Measurements from ENCODE around the gene LIMA1.
"Not testable (repeated sequence)": the region's sequence is repeated elsewhere in the genome, so short reads cannot be mapped to it uniquely, and the experiment has no call there.

The LIMA1 gene

DNA sequence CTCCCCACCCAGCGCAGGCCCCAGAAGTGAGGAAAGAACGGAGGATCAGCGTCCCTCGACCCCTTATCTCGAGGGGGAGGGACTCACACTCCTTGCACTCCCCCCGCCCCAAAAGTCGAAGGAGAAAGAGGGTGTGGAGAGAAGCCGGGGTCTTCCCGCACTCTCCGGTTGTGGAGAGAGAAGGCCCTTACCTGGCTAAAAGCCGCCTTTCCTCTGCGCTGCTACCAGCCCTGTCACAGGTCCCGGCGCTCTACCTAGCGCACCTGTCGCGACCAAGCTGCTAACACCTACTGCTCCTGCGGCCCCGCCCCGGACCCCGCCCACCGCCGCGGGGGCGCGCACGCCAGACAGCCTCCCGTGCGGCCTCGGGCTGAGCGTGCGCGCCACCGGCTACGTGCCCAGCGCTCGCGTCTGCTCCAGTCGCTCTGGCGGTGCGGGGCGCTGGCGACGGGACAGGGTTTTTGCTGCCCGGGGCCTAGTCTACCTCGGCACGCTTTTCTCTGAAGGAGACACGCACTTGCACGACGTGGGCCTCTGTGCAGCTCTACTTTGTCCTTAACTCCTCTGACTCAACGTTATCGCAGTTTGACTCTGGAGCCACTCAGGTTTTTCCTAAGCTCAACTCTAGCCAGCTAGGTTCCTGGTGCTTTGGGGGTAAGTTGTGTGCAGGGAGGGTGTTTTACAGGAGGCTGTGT is at the start of gene LIMA1:
Gene LIMA1 (minus strand): TSS at position 292 of the 695 bp plus-strand sequence. CDS start 34,769 bp downstream, outside the sequence.
- peak; percentile 97 for DNase-seq

DNA sequence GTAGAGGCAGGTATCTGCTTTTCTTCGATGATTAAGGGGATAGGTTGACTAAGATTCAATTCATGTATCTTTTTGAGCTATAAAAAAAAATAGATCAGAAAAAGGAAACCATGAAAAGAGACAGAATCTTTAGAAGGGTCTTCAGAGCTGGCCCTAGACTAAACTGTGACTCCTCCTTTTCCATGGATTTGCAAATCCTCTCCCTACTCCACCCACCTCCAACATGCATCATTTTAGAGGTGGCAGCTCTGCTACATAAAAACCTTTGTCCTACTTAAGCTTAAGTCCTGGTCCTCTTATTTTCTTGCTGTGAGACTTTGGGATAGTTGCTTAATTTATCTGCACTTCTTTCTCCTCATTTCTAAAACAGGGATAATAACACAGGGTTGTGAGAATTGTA is 48.4 kb upstream of the LIMA1 start:
- DNase-seq, result no peak

DNA sequence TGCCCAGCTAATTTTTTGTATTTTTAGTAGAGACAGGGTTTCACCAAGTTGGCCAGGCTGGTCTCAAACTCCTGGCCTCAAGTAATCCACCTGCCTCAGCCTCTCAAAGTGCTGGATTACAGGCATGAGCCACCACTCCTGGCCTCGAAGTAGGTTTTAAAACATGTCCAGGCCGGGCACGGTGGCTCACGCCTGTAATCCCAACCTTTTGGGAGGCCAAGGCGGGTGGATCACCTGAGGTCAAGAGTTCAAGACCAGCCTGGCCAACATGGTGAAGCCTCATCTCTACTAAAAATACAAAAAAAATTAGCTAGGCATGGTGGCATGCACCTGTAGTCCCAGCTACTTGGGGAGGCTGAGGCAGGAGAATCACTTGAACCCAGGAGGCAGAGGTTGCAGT is 45.3 kb upstream of the LIMA1 start:
- DNase-seq, result not testable (repeated sequence)

DNA sequence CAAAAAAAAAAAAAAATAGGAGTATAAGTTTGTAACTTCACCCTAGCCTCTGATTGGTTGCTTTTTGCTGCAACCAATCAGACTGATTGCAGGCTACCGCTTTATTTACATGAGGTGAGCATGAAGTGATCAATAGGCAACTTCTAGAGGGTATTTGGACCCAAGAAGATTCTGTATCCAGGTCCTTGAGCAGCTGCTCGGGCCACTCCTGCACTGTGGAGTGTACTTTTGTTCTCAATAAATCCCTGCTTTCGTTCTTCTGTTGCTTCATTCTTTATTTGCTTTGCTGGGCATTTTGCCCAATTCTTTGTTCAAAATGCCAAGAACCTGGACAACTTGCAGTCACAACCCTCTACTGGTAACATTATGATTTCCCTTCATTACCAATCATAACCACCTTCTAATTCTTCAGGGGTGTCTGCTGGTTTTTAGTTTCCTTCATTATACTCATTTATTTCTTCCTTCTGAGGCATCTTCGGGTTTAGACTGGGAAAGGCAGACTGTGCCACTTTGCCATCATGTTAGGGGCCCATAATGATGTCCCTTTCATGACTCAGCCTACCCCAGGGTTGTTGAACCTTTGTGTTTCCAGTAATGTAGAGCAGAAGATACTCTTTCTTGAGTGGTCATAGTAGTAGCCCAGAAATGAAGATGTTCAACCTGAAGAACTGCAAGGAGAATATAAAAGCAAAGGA is 43.4 kb upstream of the LIMA1 start:
- no peak for DNase-seq

DNA sequence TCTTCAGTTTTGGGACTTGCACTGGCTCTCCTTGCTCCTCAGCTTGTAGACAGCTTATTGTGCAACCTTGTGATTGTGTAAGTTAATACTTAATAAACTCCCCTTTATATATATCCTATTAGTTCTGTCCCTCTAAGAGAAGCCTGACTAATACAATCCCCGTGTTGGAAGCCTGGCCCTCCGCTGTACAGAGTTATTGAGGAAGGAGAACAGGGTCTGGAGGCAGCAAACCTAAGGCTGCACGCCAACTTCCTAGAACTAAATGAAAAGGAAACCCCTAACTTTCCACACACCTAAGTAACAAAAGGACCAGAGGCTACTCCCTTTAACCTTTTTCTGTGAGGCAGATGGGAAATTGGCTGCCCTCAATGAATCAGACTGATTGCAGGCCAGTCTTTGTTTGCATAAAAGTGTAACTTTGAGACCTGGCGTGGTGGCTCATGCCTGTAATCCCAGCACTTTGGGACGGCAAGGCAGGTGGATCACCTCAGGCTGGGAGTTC is 42.6 kb upstream of the LIMA1 start:
- no peak for DNase-seq

DNA sequence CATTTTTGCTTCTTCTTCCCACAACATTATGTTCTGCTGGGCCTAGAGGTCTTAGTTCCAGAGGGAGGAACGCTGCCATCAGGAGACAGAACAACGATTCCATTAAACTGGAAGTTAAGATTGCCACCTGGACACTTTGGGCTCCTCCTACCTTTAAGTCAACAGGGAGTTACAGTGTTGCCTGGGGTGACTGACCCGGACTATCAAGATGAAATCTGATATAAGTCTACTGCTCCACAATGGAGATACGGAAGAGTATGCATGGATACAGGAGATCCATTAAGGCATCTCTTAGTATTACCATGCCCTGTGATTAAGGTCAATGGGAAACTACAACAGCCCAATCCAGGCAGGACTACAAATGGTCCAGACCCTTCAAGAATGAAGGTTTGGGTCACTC is 41.5 kb upstream of the LIMA1 start:
- DNase-seq, result not testable (repeated sequence)

DNA sequence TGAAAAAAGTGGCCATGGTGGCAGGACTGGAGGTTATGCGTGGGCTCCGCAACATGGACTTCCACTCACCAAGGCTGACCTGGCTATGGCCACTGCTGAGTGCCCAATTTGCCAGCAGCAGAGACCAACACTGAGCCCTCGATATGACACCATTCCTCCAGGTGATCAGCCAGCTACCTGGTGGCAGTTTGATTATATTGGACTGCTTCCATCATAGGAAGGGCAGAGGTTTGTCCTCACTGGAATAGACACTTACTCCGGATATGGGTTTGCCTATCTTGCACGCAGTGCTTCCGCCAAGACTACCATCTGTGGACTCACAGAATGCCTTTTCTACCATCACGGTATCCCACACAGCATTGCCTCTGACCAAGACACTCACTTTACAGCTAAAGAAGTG is 40.8 kb upstream of the LIMA1 start:
- not testable (repeated sequence) for DNase-seq

DNA sequence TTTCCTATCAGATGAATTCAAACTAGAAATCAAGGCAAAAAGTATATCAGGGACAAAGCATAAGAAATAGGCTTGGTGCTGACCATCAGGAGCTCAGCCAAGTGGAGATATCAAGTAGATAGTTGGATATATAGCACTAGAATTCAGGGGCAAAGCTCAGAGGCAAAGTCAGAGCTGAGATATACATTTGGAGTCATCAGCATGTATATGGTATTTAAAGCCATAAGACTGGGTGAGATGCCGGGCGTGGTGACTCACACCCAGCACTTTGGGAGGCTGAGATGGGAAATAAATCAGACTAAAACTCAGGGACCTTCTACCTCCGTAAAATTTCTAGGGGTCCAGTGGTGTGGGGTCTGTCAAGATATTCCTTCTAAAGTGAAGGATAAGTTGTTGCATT is 38.9 kb upstream of the LIMA1 start:
- no peak for DNase-seq

DNA sequence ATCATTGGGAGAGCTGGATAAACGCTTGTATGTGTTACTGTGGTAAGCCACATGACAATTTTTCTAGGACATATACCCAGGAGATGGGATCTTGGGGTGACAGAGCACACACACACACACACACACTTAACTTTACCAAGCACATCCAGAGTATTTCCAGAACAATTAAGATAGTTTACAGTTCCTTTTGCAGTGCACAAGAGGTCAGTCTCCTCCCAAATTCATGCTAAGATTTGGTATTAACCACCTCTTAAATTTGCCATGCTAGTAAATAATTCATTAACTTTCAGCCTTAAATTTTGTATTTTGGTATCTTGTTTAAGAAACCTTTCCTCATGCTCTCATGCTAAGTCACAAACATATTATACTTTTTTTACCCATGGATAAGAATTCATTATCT is 33.9 kb upstream of the LIMA1 start:
- DNase-seq, result no peak

DNA sequence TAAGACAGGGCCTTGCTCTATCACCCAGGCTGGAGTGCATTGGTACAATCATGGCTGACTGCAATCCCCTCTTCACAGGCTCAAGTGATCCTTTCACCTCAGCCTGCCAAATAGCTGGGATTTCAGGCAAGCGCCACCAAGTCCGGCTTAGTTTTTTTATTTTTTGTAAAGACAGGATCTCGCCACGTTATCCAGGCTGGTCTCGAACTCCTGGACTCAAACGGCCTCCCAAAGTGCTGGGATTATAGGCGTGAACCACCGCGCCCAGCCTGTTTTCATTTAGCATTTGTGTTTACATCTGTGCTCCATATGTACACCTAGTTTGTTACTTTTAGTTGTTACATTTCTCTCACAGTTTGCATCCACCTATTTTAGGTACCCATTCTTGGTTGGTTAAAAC is 32.5 kb upstream of the LIMA1 start:
- DNase-seq, result no peak

DNA sequence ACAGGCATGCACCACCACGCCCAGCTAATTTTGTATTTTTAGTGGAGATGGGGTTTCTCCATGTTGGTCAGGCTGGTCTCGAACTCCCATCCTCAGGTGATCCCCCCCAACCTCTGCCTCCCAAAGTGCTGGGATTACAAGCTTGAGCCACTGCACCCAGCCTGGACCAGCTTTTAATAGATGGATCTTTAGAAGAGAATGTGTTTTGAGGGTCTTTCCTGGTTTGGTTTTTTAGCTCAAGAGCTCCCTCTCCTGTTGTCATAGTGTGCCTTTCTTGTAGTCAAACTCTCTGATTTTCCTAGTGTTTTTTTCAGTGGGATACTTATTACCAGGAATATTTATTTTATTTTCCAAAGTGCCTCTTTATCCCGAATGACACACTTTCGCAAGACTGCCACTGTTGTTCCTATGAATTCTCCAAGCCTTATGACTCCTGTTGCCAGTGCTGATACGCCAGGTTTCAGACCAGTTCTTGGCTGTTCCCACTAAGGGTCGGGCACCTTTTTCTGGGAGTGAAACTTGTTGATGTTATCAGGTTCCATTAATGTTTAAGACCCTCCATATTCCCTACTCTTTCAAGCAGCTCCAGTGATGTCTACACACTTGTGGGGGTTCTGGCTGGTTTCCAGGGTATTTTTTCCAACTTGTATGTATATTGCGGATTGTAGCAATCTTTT is 31.5 kb upstream of the LIMA1 start:
- no peak for DNase-seq

DNA sequence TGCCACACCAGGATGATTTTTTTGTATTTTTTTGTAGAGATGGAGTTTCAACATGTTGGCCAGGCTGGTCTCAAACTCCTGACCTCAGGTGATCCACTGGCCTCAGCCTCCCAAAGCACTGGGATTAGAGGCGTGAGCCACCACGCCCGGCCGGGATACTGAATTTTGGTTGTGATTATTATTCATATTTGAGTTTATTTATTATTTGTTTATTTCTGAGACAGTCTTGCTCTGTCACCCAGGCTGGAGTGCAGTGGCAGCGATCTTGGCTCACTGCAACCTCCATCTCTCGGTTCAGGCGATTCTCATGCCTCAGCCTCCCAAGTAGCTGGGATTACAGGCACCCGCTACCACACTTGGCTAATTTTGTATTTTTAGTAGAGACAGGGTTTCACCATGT is 30.7 kb upstream of the LIMA1 start:
- not testable (repeated sequence) for DNase-seq

DNA sequence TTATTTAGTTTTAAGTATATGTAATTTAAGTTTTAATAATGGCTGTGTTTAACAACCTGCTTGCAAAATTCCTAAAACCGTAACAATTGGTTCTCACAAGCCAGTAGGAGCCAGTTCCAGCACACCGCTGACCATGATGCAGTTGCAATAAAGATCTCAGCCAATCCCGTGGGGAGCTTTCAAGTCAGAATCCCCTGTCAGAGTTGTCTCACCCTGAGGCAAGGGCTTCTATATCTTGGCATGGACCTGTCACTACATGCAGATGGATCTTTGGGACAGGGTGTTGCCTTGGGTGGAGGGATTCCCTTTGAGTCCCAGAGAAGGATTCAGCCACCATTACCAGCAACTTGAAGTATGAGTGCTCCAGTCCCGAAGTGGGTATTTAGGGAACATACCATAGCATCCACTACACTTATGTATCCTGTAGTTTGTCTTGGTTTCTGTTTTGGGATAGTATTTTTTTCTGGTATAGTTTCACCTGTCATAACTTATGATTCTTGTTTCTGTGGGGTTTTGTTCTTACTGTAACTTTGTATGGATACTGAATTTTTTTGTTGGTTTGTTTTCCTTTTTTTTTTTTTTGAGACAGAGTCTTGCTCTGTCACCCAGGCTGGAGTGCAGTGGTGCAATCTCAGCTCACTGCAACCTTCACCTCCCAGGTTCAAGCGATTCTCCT is 30.1 kb upstream of the LIMA1 start:
- no peak for DNase-seq

DNA sequence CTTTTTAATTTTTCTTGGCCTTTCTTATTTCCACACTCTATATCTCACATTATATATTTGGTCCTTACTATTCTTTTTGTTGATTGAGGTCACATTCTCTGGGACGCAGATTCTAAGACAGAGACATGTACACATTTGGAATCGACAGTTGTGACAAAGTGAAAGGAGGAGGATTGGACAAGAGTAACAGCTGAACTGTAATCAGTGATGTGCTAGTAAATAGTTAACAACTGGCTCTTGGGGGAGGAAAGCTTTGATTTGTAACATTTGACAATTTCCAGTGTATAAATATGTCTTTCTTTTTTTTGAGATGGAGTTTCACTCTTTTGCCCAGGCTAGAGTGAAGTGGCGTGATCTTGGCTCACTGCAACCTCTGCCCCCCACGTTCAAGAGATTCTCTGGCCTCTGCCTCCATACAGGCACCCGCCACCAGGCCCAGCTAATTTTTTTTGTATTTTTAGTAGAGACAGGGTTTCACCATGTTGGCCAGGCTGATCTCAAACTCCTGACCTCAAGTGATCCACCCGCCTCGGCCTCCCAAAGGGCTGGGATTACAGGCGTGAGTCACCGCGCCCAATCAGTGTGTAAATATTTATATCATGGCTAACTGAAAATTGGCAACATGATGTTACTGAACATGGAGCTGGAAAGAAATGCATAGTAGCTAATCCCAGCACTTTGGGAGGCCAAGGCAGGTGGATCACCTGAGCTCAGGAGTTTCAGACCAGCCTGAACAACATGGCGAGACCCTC is 28.7 kb upstream of the LIMA1 start:
- DNase-seq, result not testable (repeated sequence)

DNA sequence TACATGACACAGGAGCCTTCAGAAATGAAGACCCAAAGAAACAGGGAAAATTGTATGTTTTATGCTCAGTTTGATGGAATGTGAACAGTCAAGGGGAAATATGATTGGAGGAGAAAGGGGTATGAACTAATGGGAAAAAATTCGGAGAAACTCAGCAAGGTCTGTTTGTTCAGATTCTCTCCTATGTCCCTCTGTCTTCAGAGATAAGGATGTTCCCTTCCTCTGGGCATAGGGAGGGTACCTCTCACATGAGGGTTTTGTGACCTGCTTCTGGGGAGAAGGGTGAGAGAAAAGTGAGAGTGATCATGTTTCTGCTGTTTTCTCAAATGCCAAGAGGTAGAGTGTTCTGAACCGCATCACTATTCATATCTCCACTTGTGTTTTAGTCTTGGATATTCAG is 26.6 kb upstream of the LIMA1 start:
- no peak for DNase-seq

DNA sequence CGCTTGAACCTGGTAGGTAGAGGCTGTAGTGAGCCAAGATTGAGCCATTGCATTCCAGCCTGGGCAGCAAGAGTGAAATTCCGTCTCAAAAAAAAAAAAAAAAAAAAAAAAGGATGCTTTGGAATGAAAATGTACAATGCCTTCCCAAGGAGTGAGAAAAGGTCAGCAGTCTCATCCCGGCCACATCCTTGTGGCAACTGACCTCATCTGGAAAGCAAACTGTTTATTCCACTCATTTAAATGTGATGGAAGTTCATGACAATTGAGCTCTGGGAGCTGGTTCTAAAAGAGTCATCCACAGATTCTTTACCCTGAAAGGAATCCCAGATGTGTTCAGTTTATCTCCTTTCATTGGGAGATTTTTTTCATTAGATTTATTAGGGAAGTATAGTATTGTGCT is 19.4 kb upstream of the LIMA1 start:
- DNase-seq, result no peak

DNA sequence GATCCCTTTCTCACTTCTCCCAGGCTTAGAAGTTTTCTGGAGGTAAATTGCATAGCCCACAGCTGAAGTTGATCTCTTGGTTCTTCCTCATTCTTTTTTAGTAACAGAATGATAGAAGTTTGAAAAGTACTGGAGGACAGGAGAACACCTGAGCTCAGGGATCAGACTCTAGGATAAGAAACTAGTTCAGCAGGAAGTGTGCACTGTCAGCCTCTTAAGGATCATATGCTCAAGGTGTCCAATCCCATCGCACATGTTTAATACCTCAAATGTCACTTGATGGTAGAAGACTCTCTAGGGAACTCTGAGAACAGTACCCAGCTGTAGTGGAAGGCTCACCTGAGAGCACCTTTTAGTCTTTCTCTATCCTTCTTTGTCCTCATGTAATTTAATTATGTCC is 14.7 kb upstream of the LIMA1 start:
- DNase-seq, result no peak

DNA sequence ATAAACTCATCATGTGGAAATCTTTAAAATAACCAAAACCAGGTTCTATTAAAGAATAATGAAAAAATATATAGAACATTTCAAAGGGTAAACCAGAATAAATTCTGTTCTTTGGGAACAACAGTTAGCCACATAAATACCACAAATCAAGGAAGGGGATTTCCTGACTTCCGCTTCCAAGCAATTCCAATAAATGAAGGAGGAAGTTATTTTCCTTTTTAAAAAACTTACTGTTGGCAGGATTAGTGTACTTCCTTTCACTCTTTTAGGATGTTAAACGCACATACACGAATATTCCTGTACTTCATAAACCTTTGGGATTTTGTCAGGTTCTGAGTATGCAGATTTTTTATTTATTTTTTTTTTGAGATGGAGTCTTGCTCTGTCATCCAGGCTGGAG is 13.7 kb upstream of the LIMA1 start:
- no peak for DNase-seq

DNA sequence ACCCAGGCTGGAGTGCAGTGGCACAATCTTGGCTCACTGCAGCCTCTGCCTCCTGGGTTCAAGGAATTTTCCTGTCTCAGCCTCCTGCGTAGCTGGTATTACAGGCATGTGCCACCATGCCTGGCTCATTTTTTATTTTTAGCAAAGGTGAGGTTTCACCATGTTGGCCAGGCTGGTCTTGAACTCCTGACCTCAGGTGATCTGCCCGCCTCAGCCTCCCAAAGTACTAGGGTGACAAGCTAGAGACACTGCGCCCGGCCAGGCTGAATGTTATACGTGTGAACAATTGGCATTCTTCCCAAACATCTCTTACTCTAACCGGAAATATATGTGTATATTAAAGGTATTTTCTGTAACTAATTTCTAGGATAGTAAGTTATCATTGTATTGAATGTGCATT is 13.2 kb upstream of the LIMA1 start:
- no peak for DNase-seq

DNA sequence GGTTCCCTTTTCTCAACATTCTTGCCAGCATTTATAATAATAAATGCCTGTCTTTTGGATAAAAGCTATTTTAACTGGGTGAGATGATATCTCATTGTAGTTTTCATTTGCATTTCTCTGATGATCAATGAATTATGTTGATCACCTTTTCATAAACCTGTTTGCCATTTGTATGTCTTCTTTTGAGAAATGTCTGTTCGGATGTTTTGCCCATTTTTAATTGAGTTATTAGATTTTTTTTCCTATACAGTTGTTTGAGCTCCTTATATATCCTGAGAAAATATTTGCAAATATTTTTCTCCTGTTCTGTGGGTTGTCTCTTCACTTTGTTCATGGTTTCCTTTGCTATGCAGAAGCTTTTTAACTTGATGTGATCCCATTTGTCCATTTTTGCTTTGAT is 8.1 kb upstream of the LIMA1 start:
- DNase-seq, result no peak

DNA sequence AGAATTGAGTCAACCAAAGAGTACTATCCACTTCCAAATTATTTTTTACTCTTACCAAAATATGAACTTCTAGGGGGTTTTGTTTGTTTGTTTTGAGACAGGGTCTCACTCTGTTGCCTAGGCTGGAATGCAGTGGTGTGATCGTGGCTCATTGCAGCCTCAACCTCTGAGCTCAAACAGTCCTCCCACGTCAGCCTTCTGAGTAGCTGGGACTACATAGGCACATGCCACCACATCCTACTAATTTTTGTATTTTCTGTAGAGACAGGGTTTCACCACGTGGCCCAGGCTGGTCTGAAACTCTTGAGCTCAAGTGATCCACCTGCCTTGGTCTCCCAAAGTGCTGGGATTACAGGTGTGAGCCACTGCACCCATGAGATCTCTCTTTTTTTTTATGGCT is 7.4 kb upstream of the LIMA1 start:
- DNase-seq, result not testable (repeated sequence)

DNA sequence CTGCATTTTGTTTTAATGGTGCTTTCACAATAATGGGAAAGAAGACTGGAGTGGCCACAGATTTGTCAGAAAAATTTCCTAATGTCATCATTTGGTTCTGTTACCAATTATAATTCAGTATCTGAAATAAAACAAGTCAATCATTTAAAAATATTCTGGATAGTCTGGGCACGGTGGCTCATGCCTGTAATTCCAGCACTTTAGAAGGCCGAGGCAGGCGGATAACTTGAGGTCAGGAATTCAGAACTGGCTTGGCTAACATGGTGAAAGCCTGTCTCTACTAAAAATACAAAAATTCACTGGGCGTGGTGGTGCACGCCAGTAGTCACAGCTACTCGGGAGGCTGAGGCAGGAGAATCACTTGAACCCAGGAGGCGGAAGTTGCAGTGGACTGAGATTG is 4.0 kb upstream of the LIMA1 start:
- no peak for DNase-seq

DNA sequence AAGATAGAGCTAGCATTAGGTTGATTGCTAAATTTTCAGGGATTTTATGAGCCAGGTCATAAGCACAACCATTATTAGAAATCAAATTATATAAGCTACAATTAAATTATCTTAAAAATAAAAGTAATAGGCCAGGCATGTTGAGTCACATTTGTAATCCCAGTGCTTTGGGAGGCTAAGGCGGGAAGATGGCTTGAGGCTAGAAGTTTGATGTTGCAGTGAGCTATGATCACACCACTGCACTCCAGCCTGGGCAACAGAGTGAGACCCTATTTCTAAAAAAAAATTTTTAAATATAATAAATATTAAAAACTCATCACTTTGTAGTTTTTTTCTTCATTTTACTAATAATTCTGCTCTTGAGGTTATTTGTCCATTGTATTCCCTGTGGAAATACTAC is 1.9 kb upstream of the LIMA1 start:
- no peak for DNase-seq
